Osteoblast (primary cell): ENCODE measurements around the gene DLGAP1. TPM values are rescaled to one million over a fixed set of nuclear protein-coding genes. Genes with fewer than 3 reads are reported as not detected.
A peak's percentile ranks its signal among the peaks of the same experiment; 100 is the strongest.

Source experiments
- DNase-seq: peaks from one replicate; pipeline ENCODE4 v3.0.0; 2011; ENCODE audit warnings: low spot score, mixed read lengths; ENCODE audit not compliant: insufficient read length; ENCODE audit errors: missing footprints
- H2AFZ ChIP-seq: 2 replicates; pipeline ENCODE4 v1.6.0; 2011; ENCODE audit warnings: mild to moderate bottlenecking, low read length
- H3K27ac ChIP-seq: 2 replicates; pipeline ENCODE4 v1.5.1; 2011; ENCODE audit warnings: mild to moderate bottlenecking, low read depth, low read length, moderate library complexity
- H3K27me3 ChIP-seq: 2 replicates; pipeline ENCODE4 v1.6.0; 2012; ENCODE audit warnings: mild to moderate bottlenecking, control low read depth, inconsistent platforms, low read length, moderate library complexity; ENCODE audit not compliant: insufficient read depth
- H3K36me3 ChIP-seq: 2 replicates; pipeline ENCODE4 v1.5.1; 2011; ENCODE audit warnings: mild to moderate bottlenecking, low read length, control low read depth, moderate library complexity; ENCODE audit not compliant: insufficient read depth
- H3K4me1 ChIP-seq: 2 replicates; pipeline ENCODE4 v1.5.1; 2011; ENCODE audit warnings: mild to moderate bottlenecking, low read length, control low read depth, moderate library complexity; ENCODE audit not compliant: insufficient read depth
- H3K4me2 ChIP-seq: 2 replicates; pipeline ENCODE4 v1.6.0; 2011; ENCODE audit warnings: mild to moderate bottlenecking, low read length; ENCODE audit not compliant: insufficient read depth
- H3K4me3 ChIP-seq: fragments of 200-600 bp; sonication (generic); 3 replicates; pipeline ENCODE4 v1.5.1; 2012; ENCODE audit warnings: mild to moderate bottlenecking, low read length, inconsistent platforms; ENCODE audit not compliant: insufficient read depth
- H3K79me2 ChIP-seq: 2 replicates; pipeline ENCODE4 v1.6.0; 2012; ENCODE audit warnings: mild to moderate bottlenecking, low read length, control low read depth, inconsistent platforms; ENCODE audit not compliant: insufficient read depth
- H3K9me3 ChIP-seq: 2 replicates; pipeline ENCODE4 v1.5.1; 2011; ENCODE audit warnings: low read depth, low read length, control low read depth
- H4K20me1 ChIP-seq: 2 replicates; pipeline ENCODE4 v1.6.0; 2012; ENCODE audit warnings: mild to moderate bottlenecking, low read length, control low read depth; ENCODE audit not compliant: insufficient read depth
- total RNA-seq: library from RNA; depleted of rRNA; stranded (reverse); fragments of >200 nt; gene quantifications from 2 replicates; pipeline ENCODE4 v1.2.3, GENCODE V29; 2012
- TF ChIP-seq, protein P1 (sequence below): IDR thresholded peaks from 2 replicates; pipeline ENCODE4 v1.5.1; 2011; ENCODE audit warnings: mild to moderate bottlenecking, low read depth, low read length, moderate library complexity; ENCODE audit errors: extremely low read depth

Gene DLGAP1
- total RNA-seq, 1 donor: not detected

- Histone ChIP-seq H4K20me1 (no peaks in the 10 kb centered on the region), H3K36me3 (no peaks in the 10 kb centered on the region), H3K4me1 (peaks cover 9% of the 10 kb centered on the region), H3K4me2 (peak overlapping the region; percentile 31), H3K27ac (peak overlapping the region; percentile 49), H3K9me3 (peaks cover 1% of the 10 kb centered on the region), H3K27me3 (no peaks in the 10 kb centered on the region), H3K79me2 (no peaks in the 10 kb centered on the region), H2AFZ (no peak overlapping the region), H3K4me3 (no peak overlapping the region)
- DNase-seq: peak; percentile 68
- TF ChIP-seq, protein P1, sequence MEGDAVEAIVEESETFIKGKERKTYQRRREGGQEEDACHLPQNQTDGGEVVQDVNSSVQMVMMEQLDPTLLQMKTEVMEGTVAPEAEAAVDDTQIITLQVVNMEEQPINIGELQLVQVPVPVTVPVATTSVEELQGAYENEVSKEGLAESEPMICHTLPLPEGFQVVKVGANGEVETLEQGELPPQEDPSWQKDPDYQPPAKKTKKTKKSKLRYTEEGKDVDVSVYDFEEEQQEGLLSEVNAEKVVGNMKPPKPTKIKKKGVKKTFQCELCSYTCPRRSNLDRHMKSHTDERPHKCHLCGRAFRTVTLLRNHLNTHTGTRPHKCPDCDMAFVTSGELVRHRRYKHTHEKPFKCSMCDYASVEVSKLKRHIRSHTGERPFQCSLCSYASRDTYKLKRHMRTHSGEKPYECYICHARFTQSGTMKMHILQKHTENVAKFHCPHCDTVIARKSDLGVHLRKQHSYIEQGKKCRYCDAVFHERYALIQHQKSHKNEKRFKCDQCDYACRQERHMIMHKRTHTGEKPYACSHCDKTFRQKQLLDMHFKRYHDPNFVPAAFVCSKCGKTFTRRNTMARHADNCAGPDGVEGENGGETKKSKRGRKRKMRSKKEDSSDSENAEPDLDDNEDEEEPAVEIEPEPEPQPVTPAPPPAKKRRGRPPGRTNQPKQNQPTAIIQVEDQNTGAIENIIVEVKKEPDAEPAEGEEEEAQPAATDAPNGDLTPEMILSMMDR: no peak
Measured at GRCh38 chr18:3983351-3983969, 471.6 kb downstream of the DLGAP1 start.

GRCh38 chr18:3982541-3982940 lies 472.6 kb downstream of the DLGAP1 start:
- no peak for DNase-seq
- Histone ChIP-seq H3K27ac (no peak overlapping the region), H3K9me3 (peaks cover 4% of the 10 kb centered on the region), H3K27me3 (no peaks in the 10 kb centered on the region), H3K36me3 (no peaks in the 10 kb centered on the region), H2AFZ (no peak overlapping the region), H3K79me2 (no peaks in the 10 kb centered on the region), H3K4me3 (no peak overlapping the region), H4K20me1 (no peaks in the 10 kb centered on the region), H3K4me2 (no peak overlapping the region), H3K4me1 (peaks cover 9% of the 10 kb centered on the region)
- TF ChIP-seq, protein P1: no peak

DNA sequence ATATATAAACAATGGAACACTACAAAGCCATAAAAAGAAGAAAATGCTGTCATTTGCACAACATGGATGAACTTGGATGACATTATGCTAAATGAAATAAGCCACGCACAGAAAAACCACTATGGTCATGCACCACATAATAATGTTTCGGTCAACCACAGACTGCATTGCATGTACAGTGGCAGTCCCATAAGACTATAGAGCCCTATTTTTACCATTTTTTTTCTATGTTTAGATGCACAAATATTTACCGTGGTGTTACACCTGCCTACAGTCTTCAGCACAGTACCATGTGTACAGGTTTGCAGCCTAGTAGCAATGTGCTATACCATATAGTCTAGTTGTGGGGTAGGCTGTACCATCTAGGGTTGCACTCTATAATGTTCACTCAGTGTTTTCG lies 476.1 kb downstream of the DLGAP1 start:
- Histone ChIP-seq H3K27me3 (no peaks in the 10 kb centered on the region), H3K9me3 (peaks cover 4% of the 10 kb centered on the region), H3K4me2 (no peak overlapping the region), H3K4me1 (peaks cover 5% of the 10 kb centered on the region), H3K4me3 (no peak overlapping the region), H2AFZ (no peak overlapping the region), H3K27ac (no peak overlapping the region), H4K20me1 (no peaks in the 10 kb centered on the region), H3K79me2 (no peaks in the 10 kb centered on the region), H3K36me3 (no peaks in the 10 kb centered on the region)
- no peak for DNase-seq
- TF ChIP-seq, protein P1: no peak

GRCh38 chr18:3973191-3973850 lies 481.8 kb downstream of the DLGAP1 start:
- Histone ChIP-seq H3K4me1 (no peaks in the 10 kb centered on the region), H3K4me2 (no peak overlapping the region), H2AFZ (no peak overlapping the region), H3K27ac (no peak overlapping the region), H3K36me3 (no peaks in the 10 kb centered on the region), H3K79me2 (no peaks in the 10 kb centered on the region), H4K20me1 (no peaks in the 10 kb centered on the region), H3K9me3 (peaks cover 2% of the 10 kb centered on the region), H3K4me3 (no peak overlapping the region), H3K27me3 (no peaks in the 10 kb centered on the region)
- DNase-seq: no peak
- TF ChIP-seq, protein P1: no peak
